GM21526 (cell line): ENCODE results near the gene CUL4A.

ENCODE experiments used
- ATAC-seq: cut with Tn5 transposase; IDR thresholded peaks from one replicate; pipeline ENCODE4 v1.9.1; 2021; ENCODE audit warnings: moderate library complexity; ENCODE audit not compliant: unreplicated experiment, low FRiP score

Gene CUL4A

DNA sequence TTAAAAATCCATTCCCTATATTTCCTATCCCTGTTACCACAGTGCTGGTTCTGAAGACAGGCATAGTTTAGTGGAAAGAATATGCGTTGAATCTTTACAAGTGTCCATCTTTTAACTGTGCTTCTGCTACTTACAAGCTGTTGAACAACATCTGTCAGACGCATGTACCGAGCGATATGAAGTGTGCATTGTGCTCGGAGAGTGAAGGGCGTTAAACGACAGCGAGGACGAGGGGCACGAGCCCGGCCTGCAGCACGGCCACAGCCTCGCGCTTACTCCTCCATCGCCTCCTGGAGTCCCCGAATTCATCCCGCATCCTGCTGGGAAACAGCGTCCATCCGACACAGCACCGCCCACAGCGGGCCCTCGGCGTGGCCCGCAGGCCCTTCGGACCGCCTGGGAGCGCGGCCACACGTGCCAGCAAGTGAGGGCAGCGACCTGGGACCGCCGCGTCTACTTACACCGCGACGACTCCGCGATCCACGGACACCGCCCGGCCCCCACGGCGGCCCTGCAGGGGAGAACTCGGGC is 1.5 kb upstream of the CUL4A start:
- peak; percentile 10 for ATAC-seq

DNA sequence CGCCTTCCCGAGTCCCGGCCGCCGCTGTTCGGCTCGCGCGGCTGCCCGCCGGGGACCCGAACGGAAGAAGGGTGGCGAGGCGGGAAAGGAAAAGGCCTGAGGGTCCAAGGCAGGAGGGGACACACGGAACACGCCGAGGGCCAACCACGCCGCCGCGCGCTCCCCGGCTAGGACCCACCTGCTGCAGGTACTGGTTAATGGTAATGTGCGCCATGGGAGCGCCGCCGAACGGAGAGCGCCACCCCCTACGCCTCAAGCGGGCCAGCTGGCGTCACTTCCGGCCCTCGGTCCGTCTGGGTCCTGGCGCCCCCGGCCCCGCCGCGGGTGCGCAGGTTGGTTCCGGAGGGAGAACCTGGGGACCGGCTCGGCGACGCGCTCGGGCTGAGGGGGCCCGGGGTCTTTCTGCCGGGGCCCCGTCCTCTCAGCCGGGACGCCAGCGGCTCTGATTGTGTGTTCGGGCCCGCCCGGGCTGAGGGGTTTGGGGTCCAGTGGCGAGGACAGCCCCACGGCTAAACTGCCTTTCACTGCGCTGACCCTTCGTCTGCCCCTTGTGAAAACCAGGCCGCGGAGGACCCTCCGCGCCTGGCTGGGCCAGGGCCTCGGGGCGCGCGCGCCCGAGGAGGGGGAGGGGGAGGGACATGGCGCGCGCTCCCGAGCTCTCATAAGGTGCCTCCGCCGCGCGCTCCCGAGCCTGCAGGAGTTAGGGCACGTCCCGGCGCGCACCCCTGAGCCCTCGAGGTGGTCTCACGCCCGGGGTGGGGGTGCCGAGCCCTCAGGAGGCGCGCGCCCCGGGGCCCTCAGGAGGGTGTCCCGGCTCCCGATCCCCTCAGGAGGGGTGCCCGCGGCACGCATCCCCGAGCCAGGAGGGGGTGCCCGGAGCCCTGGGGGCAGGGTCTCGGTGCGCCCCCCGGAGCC is 735 bp upstream of the CUL4A start, which contains the start of gene PCID2:
TSS of gene PCID2 (minus strand) at position 249 of the 915 bp plus-strand sequence. CDS start at position 214, 35 bp downstream.
- peak; percentile 64 for ATAC-seq

- ATAC-seq, result peak; percentile 42
Observed at GRCh38 chr13:113209759-113210421, 477 bp downstream of the CUL4A start.

GRCh38 chr13:113210833-113211232 is 1.4 kb downstream of the CUL4A start:
- ATAC-seq, result no peak

GRCh38 chr13:113211774-113212173 is 2.4 kb downstream of the CUL4A start:
- no peak for ATAC-seq

DNA sequence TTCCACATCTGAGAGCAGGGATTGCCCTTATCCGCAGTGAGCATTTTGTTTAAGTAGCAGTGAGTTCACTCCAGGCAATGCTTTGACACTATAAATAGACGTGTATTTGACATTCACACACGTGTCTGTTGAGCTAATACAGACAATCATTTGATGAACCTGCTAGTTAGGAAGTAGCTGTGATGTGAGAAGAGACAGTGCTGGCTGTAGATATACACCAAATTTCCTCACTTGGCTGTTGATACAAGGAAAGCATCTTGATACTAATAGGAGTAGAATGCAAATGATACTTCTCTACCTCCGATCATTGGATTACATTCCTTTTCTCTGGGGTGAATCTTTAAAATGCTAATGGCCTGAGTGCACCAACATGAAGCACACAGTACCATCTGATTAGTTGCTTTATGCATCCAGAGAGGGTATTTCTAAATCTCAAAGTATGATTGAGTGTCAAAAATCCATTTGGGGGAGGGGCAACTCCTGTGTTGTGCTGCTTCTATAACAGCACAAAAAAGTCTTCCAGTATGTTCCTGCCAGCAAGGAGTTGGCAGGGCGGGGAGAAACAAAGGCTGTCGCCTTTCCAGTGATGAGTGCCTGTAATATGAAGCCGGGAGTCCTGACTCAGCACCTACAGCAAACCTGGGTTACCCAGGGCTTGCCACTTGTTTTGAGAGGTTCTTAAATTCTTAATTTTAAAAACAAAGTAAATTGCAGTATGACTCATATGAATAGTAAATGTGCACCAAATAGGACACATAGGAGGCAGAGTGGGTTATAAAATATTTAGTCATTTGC is 7.0 kb downstream of the CUL4A start:
- ATAC-seq, result no peak

- ATAC-seq, result no peak
Observed at GRCh38 chr13:113218586-113218985, 9.2 kb downstream of the CUL4A start.

DNA sequence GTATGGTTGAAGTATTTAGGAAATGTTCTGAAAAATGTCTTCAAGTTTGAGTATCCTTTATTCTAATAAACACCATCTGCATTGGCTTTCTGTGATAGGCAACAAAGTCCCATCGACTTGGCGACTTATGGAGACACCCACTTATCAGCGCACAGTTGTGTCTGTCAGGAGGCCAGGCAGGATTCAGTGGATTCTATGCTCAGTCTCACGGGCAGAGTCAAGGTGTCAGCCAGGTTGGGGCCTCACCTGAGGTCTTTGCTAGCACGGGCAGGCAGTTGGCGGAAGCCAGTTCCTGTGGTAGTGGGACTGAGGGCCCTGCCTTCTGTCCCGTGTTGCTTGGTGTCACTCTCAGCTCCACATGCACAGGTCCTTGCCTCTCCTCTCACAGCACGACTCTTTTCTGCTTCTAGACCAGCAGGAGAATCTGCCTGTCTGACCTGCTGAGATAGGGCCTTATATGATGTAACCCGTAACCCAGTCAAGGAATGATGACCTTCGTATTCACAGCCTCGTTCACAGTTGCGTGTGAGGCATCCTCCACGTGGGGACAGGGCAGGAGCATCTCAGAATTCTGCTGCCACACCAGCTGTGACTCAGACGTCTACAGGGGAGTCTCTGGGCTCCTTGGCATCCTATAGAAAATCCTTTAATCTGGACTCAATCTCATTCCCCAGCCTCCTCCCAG is 10.0 kb downstream of the CUL4A start:
- no peak for ATAC-seq

DNA sequence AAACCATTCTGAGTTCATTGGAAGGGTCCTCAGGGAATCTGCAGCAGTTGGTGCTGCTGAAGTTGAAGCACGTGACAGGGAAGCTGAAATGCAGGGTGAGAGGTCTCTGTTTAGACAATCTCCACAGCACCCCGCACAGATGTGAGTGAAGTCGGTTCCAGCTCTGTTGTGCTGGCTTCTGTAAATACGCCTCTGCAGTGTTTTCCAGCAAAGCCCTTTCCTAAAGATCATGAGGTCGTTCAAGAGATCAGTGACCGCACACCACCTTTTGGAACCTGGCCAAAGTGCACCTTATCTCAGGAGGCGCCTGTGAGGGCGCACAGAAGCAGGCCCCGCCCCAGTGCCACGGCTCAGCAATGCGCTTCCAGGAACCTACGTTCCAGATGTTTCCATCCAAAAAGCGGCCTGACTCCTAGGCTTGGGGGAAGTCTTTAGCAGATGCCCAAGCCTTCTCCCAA is 10.8 kb downstream of the CUL4A start:
- ATAC-seq, result no peak

DNA sequence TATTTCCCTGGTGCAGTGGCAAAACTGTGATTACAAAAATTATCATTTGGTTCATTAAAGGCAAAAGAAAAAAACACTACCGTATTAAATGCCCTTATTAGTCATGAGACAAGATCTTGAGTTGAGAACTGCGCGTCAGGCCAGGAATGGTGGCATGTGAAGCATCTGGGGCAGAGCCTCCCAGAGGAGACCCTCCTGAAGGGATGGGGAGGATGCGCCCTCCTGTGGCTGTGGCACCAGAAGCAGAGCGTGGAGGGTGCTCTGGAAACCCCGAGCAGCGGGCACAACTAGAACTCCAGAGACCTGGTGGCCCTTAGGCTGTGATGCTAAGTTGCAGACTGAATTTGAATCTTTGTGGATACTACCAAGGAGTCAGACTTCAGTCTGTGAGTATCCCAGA is 11.5 kb downstream of the CUL4A start:
- ATAC-seq, result no peak

- no peak for ATAC-seq
Observed at GRCh38 chr13:113223070-113223469, 13.7 kb downstream of the CUL4A start.

DNA sequence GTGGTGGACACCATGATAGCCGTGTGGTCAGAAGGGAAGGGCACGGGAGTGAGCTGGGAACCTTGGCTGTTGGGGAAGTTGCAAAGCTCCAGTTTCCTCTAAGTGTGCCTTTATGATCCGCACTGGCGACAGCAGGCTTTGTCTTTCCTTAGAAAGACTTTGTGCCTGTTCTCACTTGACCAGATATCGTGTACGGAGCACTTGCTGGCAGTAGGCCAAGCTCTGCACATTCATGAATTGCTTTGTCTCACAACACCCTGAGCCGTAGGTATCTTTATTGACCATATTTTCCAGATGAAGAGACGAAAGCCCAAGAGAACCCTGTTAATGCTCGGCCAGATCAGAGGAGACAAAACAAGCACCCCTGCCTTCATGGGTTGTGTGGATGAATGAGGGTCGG is 15.1 kb downstream of the CUL4A start:
- no peak for ATAC-seq

DNA sequence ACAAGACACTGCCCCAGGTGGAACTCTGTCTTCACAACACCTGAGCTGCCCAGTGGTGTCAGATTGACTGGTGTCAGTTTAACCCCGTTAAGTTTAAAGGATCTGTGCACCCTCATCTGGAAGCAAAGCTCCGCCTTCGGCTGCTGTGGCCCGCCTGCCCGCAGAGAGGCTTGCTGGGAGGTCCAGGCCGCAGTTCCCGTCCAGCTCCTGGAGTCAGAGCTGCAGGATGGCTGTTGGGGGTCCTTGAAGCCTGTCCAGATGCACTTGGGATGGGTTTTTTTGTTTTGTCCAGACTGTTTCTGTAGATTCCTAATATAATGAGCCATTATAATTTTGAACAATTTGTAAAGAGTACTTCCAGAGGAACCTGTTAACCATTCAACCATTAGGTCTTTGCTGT is 16.1 kb downstream of the CUL4A start:
- ATAC-seq, result no peak

GRCh38 chr13:113226873-113227450 is 17.5 kb downstream of the CUL4A start:
- no peak for ATAC-seq

- no peak for ATAC-seq
Observed at GRCh38 chr13:113229161-113229560, 19.7 kb downstream of the CUL4A start.

- ATAC-seq, result no peak
Observed at GRCh38 chr13:113229791-113230190, 20.4 kb downstream of the CUL4A start.

- no peak for ATAC-seq
Observed at GRCh38 chr13:113231306-113232207, 22.1 kb downstream of the CUL4A start.

DNA sequence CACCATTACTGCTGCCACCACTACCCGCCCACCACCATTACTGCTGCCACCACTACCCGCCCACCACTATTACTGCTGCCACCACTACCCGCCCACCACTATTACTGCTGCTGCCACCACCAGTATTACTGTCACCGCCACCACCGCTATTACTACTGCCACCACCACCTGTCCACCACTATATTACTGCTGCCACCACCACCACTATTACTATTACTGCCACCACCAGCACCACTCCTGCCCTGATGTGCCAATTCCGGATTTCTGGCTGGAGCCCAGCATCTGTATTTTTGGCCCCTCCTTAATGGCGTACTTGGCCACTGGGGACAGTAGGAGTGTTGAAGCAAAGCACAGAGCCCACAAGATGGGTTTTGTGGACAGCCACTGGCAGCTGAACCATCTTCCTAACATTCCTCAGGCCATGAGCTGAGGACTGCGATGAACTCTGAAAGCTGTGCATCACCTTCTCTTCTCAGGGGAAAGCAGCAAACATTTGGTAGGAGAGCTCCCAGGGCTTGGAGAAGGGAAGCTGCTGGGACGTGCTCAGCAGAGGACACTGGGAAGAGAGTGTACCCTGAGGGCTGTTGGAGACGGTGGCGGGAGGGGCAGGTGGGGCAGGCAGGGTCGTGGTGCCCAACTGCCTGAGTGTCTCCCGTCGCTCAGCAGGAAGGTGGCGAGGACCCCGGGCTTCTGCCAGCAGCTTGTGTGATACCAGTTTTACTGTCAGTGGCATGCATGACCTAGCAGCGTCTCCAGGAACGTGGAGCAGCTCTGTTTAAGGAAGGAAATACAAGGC is 23.0 kb downstream of the CUL4A start:
- ATAC-seq, result no peak
